Medulla oblongata (tissue), 1 donor: ENCODE results near the gene PARD3.
"Not testable (repeated sequence)": the region's sequence is repeated elsewhere in the genome, so short reads cannot be mapped to it uniquely, and the experiment has no call there.

Source experiments
- DNase-seq: peaks from one replicate; pipeline ENCODE4 v3.0.0-alpha.2; 2015; ENCODE audit errors: extremely low spot score

Gene PARD3

DNA sequence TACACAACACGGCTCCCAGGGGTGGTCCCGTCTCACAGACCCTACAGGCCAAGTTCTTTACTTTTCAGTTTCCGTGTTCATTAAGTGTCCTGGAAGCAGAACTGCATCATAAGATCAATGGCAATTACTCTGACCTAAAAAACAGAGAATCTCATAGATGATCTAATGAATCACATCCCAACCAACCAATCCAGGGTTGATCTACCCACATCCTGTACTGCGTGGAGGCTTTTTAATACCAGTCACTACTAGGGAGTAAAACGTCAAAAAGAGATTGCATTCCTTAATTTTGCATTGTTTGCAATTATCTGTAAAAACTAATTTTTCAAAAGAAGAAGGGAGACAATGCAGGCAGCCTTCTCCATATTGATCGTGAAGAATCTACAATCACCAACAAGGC, 72.6 kb downstream of the PARD3 start:
- no peak for DNase-seq

DNA sequence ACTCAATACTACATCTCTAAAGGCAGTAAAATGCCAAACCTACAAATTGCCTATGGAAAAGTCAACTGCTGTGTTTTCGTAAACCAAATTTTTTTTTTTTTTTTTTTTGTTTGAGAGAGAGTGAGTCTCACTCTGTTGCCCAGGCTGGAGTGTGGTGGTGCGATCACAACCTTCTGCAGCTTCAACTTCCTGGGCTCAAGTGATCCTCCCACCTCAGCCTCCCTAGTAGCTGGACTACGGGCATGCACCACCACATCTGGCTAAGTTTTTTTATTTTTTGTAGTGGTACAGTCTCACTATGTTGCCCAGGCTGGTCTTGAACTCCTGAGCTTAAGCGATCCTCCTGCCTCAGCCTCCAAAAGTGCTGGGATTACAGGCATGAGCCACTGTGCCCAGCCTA, 74.0 kb downstream of the PARD3 start:
- not testable (repeated sequence) for DNase-seq

DNA sequence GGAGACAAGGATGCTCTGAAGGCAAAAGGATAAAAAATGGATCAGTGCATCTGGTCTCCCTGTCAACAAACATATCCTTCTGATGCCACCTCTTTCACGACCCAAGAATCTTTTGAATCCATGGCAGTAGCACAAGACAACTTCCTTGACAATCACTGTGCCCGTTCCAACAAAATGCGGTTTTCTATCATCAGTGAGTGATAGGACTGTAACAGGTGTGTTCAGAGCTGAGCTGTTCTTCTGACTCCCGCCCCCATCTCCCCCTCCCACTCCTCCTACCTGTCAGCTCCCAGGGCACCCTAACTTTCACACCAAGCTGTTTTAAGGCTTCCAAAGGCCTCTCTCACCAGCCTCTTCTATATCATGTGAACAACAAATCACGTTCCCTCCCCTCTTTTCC, 74.8 kb downstream of the PARD3 start:
- DNase-seq = no peak

DNA sequence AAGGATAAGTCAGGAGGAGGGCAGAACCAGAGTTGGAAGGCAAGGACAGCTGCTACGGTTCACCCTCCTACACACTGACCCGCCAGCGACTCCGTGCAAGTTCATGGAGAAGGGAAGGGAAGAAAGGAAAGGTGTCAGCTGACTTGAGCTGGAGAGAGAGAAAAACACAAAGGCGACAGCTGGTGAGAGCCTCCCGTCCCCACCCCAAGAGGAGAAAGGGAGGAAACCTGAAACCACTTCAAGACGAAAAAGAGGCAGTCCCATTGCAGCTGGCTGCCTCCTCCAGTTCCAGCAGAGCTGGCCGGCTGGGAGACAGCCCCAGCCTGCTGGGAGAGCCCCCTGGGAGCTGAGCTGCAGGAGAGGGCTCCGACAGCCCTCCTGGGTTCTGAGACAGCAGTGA, 75.2 kb downstream of the PARD3 start:
- peak; percentile 53 for DNase-seq

DNA sequence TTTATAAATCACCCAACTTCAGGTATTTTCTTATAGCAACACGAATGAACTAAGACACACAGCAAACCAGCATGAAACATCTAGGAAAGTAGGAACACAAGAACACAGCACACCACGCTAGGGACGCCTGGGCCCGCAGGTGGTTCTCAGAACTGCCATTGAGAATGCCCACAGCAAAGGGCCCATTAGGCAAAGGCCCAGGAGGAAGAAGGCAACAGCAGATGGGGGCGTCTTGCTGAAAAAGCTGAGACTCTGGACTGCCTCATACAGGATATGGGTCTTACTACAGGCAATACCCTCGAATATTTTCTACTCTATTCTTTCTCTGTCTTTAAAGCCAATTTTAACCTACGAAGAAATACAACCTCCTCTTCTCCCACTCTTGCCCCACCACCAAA, 77.3 kb downstream of the PARD3 start:
- DNase-seq = no peak

DNA sequence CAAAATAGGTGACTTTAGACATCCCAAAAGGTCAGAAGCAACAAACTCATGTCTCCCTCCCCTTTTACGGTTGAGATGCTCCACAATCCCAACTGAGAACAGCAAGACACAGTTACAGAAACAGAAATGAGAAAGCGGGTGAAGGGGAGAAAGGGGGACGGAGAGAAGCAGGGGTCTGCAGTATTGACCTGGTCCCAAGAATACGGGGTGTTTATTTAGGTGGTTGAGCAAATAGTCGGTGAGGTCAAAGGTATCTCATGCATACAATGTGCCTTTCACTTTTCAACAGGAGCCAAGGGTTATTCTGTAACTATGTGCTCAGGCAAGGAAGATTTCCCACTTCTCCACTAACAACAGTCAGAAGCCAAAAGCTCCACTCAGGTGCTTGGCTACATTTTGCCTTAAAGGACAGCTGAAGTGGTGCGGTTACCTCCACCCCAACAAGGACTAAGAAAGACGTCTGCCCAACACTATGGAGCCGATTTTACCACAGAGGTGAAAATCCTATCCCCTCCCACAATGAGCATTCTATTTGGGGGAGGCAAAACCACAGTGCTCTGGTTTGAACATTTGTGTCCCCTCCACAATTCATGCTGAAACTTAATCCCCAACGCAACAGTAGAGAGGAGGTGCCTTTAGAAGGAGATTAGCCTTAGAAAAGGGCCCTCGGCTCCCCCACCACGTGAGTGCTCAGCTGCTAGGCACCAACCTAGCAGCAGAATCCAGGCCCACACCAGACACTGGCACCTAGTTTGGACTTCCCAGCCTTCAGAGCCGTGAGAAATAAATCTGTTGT, 77.9 kb downstream of the PARD3 start:
- DNase-seq = no peak

DNA sequence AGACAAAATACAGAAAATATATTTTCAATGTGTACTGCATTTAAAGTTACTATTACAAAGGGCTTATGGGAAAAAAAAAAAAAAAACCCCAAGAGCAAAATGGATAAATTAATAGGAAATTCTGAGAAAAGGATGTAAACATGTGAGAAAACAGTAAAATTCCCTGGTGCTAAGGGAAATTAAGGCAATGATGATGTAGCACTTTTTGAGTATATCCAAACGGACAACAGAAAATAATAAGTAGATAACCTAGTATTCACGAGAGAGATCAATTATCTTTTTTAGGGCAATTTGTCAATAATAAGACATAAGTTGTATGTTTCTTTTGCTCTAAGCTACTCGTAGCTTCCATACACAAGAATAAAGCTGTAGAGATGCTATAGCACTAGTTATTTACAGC, 80.2 kb downstream of the PARD3 start:
- no peak for DNase-seq

DNA sequence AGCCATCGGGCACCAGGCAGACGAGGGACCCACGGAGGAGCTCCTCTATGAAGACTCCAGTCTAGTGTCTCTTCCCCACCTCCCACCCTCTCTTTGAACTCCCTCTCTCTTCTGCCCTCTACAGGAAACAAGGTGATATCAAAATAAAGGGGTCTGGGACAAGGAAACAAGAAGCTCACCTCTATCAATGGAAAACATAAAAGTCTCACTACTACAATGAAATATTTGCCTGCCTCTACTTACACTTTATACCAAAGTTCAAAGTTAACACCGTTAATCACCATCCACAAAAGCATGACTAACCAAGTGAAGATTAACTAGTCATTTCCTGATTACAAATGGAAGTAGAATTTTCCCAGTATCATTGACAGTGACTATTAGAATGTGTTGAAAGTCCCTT, 82.2 kb downstream of the PARD3 start:
- DNase-seq = no peak

DNA sequence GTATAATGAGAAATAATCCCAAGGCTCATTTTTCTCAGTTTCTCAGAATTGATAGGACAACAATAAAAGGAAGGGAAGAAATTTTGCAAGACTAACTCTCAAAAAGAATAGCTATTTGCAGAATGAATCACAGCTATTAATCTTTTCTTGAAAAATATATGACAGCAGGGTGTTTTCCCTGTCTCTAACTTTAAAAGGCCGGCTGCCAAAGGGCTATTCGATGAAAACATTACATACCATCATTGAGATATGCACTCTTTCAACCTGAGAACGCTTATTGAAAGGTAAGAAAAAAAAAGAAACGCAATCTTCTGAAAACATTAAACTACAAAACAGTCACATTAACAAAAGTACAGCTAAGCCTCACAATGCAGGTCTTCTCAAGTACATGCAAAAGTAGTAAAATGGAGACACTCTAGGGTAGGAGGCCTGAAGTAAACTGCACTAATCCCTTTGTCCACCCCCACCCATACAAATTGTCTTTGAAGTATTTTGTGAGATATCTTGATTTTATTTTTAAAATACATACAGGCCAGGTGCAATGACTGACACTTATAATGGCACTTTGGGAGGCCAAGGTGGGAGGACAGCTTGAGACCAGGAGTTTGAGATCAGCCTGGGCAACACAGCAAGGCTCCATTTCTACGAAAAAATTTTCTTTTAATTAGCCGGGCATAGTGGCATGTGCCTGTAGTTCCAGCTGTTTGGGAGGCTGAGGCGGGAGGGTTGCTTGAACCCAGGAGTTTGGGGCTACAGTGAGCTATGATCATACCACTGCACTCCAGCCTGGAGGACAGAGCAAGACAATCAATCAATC, 83.0 kb downstream of the PARD3 start:
- no peak for DNase-seq

DNA sequence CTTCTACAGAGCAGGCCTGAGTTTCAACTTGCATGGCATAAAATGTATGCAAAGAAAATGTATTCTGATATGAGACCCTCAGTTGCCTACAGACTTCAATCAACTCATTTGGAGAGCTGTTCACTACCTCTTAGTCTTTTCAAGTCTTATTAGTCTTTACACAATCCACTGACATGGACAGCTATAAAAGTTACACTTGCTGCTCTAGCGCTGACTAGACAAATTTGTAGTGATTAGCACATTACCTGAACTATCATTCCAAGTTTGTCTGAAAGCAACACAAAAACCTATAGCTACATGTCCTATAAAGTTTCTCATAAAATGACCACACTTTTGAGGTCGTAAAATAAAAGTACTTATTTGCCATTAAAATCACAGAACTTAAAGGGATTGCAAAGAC, 83.9 kb downstream of the PARD3 start:
- no peak for DNase-seq

DNA sequence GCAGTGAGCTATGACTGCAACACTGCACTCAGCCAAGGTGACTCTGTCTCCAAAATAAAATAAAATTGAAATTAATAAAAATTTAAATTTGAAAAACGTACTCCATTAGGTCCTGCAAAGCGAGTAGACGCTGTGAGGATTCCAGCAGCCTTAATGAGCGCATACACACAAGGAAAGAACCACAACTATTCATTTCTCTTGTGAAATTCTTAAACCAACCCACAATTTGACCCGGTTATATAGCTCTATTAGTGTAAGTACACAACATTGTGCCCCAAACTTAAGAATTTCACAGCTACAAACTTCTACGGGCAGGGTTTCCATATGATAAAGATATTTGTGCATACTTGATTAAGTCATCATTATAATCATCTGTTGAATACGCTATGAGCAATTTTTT, 84.4 kb downstream of the PARD3 start:
- no peak for DNase-seq

DNA sequence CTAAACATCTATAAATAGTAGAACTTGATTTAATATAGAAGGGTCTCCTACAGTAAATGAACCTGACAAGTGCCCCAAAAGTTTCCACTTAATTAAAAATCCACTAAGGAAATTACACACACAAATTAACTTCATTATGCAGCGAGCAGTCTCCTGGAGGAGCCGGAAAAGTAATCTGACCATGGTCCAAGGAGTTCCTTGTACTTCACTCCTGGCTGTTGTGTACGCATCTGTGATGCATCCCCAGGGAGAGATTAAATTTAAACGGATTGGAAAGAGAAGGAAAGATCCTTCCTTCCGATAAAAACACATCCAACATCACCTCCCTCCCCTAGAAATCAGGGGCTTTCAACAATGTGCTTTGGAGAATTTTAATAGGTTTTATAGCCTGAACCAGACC, 85.5 kb downstream of the PARD3 start:
- DNase-seq = no peak

DNA sequence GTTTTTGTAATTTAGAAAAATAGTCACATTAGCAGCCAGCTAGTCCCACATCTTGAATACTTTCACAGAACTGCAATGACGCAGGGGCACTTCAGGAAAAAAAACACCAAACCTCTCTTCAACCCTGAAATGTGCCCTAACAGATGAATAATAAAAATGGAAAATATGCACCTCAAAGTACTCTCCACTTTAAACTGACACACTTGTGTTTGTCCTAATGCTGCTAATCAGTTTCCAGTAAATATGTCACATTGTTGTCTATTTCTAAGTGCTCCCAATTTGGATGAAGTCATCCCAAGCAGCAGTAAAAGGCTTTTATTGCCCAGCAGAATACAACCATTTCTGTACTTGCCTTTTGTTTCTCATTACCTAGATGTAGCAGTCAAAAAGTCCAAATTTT, 86.7 kb downstream of the PARD3 start:
- peak; percentile 20 for DNase-seq

DNA sequence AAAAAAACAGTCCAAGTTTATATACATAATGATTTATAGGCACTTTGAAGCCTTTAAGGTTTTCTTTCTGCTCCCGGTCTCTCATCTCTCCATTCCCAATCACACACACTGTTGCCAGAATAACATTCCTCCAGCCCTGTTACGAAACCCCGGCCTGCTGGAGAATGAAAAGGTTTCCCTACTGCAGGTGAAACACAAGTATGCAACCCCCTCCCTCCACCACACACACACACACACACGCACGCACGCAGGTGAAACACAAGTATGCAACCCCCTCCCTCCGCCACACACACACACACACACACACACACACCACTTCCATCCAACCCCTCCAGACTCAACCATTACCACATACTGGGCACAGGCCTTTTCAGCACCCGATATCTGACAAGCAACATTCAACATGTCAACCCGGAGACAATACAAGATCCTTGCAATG, 87.5 kb downstream of the PARD3 start:
- DNase-seq = no peak

DNA sequence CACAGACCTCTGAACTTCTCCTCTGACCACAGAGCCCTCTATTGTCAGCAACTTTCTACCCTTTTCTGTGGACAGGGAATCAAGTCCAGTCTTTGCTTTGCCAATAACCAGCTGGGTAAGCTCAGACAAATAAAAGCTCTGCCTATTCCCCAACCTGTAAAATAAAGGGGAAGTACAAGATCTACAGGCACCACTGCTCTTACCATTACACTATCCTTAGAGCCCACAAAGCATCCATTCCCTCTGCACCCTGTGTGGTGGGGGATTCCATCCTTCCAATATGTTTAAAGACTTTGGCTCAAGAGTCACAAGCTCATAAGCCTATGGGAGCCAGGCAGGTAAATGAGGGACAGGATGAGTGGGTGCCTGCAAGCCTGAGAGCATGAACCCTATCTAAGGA, 88.2 kb downstream of the PARD3 start:
- no peak for DNase-seq

DNA sequence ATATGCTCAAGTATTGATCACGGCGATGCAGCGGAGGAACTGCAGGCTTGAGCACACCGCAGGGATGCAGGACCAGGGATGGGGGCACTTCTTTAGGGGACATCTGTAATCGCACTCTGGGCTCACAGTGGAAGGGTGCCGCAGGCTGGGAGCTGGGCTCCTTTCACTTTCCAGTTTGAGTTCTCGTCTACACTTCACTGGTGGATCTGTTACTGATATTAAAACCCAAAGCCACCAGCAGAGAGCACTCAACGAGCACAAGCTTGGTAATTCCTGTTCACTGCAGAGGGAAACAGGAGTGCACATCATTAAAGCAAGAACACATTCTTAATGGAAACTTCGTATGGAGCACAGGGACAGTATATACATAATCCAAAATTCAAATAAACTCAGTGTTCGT, 91.3 kb downstream of the PARD3 start:
- peak; percentile 76 for DNase-seq

DNA sequence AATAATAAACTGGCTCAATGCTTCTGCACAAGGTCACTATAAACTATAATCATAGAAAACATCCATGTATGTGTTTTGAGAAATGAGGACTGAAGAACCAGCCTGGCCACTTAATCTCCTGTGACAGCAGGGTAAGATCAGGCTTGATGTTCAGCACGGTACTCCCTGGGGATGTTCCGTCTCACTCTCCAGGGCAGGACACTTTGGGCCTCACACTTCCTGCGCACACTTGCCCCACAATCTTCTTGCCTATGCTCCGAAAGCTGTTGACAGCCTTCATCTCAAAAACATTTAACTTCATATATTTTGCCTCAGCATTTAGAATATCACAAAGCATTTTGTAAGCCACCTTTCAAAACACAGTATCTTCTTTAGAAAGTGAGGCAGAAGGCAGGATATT, 92.7 kb downstream of the PARD3 start:
- no peak for DNase-seq

DNA sequence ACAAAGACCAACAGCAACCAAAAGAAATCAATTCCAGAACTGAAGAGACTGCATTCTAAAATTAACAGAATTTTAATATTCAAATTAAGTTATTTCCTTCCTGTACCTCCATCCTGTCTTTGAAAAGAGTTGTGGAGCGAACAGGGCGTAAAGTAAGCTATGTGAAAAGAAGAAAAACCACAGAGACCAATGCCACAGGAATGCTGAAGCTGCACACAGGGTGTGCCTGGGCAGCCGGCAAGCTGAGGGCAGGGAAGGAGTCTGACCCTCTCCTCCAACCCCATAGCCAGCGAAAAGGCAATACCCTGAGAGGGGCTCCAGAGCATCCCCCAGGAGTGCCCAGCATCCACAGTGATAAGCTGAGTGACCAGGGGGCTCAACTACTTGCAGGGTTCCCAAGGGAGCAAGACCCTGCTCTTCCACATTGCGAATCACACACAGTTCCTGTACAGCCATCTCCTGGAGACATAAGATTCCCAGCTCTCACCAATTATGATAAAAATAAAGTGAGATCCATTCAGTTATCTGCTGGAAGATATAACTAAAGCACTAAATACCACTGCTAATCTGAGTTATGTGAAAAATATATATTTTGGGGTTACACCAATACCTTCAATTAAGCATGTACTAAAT, 93.8 kb downstream of the PARD3 start:
- no peak for DNase-seq

DNA sequence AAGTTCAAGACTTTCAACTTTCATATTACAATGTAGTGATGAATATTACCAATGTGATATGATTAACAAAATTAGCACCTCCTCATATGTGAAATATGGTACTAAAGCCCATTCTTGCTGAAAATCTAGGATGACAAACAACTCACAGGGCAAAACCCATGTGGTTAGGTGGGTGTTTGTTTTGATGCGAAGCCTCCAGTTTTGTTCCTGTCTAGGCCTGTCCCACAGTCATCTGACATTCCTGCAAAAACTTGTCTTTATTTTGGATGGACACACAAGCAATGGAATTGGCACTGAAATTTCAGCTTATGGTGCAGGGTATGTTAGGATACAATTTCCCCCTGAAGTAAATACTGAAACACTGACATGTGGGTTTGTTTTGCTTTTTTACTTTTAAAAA, 95.3 kb downstream of the PARD3 start:
- no peak for DNase-seq

DNA sequence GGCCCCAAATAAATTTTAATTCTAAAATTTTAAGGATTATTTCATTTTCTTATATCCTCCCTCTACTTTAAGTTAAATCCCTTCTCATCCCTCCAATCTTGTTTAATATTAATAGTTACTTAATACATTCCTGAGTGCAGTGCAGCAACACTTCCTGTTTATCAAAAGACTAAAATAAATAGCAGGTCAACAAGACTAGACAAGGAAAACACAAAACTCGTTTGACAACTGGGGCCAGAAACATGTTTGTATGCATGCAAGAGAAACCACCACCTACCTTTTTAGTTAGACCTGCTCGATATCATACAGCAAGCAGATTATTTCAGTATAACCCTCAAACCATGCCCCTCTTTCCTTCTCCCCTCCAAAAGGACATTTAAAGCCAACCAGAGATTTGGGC, 95.8 kb downstream of the PARD3 start:
- no peak for DNase-seq

DNA sequence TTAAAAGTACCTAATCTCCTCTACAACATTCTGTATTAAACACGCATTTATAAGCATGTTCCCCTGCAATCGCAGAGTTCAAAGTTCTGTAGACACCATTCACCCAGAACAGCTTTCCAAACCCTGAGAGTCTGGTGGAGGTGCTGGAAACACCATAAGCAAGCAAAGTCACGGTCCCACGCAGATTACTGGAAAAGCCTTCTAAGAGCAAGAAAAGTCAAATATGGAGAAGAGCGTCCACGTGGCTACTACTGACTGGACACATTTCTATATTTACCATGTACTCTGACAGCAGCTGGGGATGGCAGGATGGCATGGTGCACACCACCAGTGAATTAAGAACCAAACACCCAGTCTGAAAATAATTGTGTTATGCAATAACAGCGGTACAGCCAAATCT, 97.7 kb downstream of the PARD3 start:
- no peak for DNase-seq

DNA sequence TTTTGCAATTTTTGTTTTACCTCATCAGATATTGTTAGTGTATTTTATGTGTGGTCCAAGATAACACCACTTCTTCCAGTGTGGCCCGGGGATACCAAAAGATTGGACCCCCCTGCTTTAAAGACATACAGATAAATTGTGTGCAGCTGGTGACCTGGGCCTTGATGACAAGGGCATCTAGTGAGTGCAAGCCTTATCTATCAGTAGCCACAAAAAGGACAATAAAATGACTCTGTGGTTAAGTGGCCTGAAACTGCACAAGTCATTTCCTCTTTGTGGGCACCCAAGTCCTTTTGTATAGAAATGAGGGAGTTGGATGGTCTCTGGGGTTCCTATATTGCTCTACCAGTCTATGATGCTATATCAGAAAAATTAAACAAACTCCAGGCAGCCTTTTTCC, 98.1 kb downstream of the PARD3 start:
- DNase-seq = no peak

DNA sequence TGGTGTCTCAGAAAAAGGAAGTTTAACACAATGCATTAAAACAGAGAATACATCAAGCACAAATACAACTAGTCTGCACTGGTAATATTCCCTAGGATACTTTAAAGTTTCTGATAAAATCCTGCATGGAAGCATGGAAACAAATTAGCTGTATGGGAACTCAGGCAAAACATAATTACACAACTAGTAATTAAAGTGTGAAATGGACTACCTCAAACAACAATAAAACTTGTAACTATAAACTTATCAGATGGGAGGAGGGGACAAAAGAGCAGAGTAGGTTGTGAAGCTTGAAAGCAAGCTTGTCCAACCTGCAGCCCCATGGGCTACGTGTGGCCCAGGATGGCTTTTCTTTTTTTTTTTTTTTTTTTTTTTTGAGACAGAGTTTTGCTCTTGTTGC, 98.9 kb downstream of the PARD3 start:
- no peak for DNase-seq
